ENCODE data around the gene G2E3.

DNA sequence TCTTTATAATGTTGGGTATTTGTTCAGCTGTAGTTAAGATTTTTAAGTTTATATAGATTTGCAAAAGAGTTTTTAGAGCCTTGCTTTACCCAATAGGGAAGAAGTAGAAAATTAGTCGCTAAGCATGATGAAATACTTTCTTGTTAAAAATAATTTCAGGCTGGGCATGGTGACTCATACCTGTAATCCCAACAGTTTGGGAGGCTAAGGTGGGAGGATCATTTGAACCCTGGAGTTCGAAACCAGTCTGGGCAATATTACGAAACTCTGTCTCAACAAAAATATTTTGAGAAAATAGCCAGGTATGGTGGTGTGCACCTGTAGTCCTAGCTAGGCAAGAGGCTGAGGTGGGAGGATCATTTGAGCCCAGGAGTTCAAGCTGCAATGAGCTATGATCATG, 44.4 kb downstream of the G2E3 start:
- TF ChIP-seq, protein P1, sequence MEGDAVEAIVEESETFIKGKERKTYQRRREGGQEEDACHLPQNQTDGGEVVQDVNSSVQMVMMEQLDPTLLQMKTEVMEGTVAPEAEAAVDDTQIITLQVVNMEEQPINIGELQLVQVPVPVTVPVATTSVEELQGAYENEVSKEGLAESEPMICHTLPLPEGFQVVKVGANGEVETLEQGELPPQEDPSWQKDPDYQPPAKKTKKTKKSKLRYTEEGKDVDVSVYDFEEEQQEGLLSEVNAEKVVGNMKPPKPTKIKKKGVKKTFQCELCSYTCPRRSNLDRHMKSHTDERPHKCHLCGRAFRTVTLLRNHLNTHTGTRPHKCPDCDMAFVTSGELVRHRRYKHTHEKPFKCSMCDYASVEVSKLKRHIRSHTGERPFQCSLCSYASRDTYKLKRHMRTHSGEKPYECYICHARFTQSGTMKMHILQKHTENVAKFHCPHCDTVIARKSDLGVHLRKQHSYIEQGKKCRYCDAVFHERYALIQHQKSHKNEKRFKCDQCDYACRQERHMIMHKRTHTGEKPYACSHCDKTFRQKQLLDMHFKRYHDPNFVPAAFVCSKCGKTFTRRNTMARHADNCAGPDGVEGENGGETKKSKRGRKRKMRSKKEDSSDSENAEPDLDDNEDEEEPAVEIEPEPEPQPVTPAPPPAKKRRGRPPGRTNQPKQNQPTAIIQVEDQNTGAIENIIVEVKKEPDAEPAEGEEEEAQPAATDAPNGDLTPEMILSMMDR (IDR thresholded peaks at IDR 0.05; ENCODE audit: extremely low read depth in 1 of 2, insufficient read depth in 1 of 2, low read depth in 1 of 2, low read length in 2 of 2): no peak
- TF ChIP-seq POLR2AphosphoS5 (IDR thresholded peaks at IDR 0.05; ENCODE audit: insufficient read depth, low read depth, low read length) (no peak), EZH2 (IDR thresholded peaks at IDR 0.05; ENCODE audit: borderline replicate concordance, low read depth, low read length, severe bottlenecking) (no peak), POLR2A (IDR thresholded peaks at IDR 0.05; ENCODE audit: low read depth, low read length) (no peak), GATA2 (IDR thresholded peaks at IDR 0.05; ENCODE audit: insufficient read depth, insufficient read length, low read depth, low read length) (no peak), MYC (IDR thresholded peaks at IDR 0.05; ENCODE audit: low read depth, low read length) (no peak)
- TF ChIP-seq, protein P2, sequence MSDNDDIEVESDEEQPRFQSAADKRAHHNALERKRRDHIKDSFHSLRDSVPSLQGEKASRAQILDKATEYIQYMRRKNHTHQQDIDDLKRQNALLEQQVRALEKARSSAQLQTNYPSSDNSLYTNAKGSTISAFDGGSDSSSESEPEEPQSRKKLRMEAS (IDR thresholded peaks at IDR 0.05; ENCODE audit: insufficient read depth, insufficient read length): no peak

Data from endothelial cell of umbilical vein (primary cell).